SK-N-SH treated with all-trans-retinoic acid at 6 μM for 48 hours (cell line): ENCODE results near the gene SRPK2.

Experiments used
- ATAC-seq: fragments of 200-7000 bp; cut with Tn5 transposase; 3 replicates; pipeline ENCODE4 v1.9.1; 2020; ENCODE audit warnings: mild to moderate bottlenecking, moderate library complexity
- ARNTL ChIP-seq: fragments of 450-650 bp; formaldehyde crosslinking; IDR thresholded peaks from 2 replicates; pipeline ENCODE4 v1.5.0; 2020; ENCODE audit warnings: low read depth, mild to moderate bottlenecking, moderate library complexity, borderline replicate concordance
- BACH2 ChIP-seq: fragments of 250-450 bp; sonication (Bioruptor Pico); IDR thresholded peaks from 2 replicates; pipeline ENCODE4 v1.9.0; 2021; ENCODE audit warnings: mild to moderate bottlenecking, borderline replicate concordance
- CREB5 ChIP-seq: fragments of 250-450 bp; sonication (Bioruptor Pico); IDR thresholded peaks from 2 replicates; pipeline ENCODE4 v1.5.1; 2020; ENCODE audit warnings: low read depth, mild to moderate bottlenecking, moderate library complexity
- CSDC2 ChIP-seq: fragments of 250-450 bp; sonication (Bioruptor Pico); IDR thresholded peaks from 2 replicates; pipeline ENCODE4 v1.5.0; 2020; ENCODE audit warnings: mild to moderate bottlenecking, moderate library complexity
- CSRNP3 ChIP-seq: fragments of 250-450 bp; sonication (Bioruptor Pico); IDR thresholded peaks from 2 replicates; pipeline ENCODE4 v1.5.1; 2021; ENCODE audit warnings: mild to moderate bottlenecking, moderate library complexity
- ESRRG ChIP-seq: fragments of 250-450 bp; sonication (Bioruptor Pico); IDR thresholded peaks from 2 replicates; pipeline ENCODE4 v1.6.1; 2021; ENCODE audit warnings: mild to moderate bottlenecking
- GLIS3 ChIP-seq: fragments of 250-450 bp; sonication (Bioruptor Pico); IDR thresholded peaks from 2 replicates; pipeline ENCODE4 v1.5.0; 2020; ENCODE audit warnings: mild to moderate bottlenecking, moderate library complexity
- ISL1 ChIP-seq: fragments of 250-450 bp; sonication (Bioruptor Pico); IDR thresholded peaks from 2 replicates; pipeline ENCODE4 v2.1.2; 2022; ENCODE audit warnings: mild to moderate bottlenecking, moderate library complexity
- OSR1 ChIP-seq: fragments of 250-450 bp; sonication (Bioruptor Pico); IDR thresholded peaks from 2 replicates; pipeline ENCODE4 v1.8.0; 2022; ENCODE audit warnings: moderate library complexity, mild to moderate bottlenecking, inconsistent platforms
- POU6F1 ChIP-seq: fragments of 250-450 bp; sonication (Bioruptor Pico); IDR thresholded peaks from 2 replicates; pipeline ENCODE4 v1.8.0; 2021; ENCODE audit warnings: low read depth, mild to moderate bottlenecking, moderate library complexity, borderline replicate concordance
- PPARA ChIP-seq: fragments of 250-450 bp; sonication (Bioruptor Pico); IDR thresholded peaks from 2 replicates; pipeline ENCODE4 v1.5.0; 2020; ENCODE audit warnings: mild to moderate bottlenecking, borderline replicate concordance
- RARB ChIP-seq: fragments of 250-450 bp; sonication (Bioruptor Pico); IDR thresholded peaks from 2 replicates; pipeline ENCODE4 v1.8.0; 2021; ENCODE audit warnings: mild to moderate bottlenecking, moderate library complexity
- SNAI2 ChIP-seq: fragments of 250-450 bp; sonication (Bioruptor Pico); IDR thresholded peaks from 2 replicates; pipeline ENCODE4 v1.5.0; 2020; ENCODE audit warnings: mild to moderate bottlenecking, moderate library complexity
- TCF4 ChIP-seq: fragments of 250-450 bp; sonication (Bioruptor Pico); IDR thresholded peaks from 2 replicates; pipeline ENCODE4 v1.8.0; 2021; ENCODE audit warnings: mild to moderate bottlenecking, moderate library complexity, borderline replicate concordance
- TOX ChIP-seq: fragments of 250-450 bp; sonication (Bioruptor Pico); IDR thresholded peaks from 2 replicates; pipeline ENCODE4 v1.8.0; 2021; ENCODE audit warnings: mild to moderate bottlenecking, moderate library complexity, borderline replicate concordance
- TSHZ2 ChIP-seq: fragments of 250-450 bp; sonication (Bioruptor Pico); IDR thresholded peaks from 2 replicates; pipeline ENCODE4 v1.5.0; 2020; ENCODE audit warnings: mild to moderate bottlenecking, moderate library complexity
- ZC3H10 ChIP-seq: fragments of 250-450 bp; sonication (Bioruptor Pico); IDR thresholded peaks from 2 replicates; pipeline ENCODE4 v1.5.1; 2021; ENCODE audit warnings: mild to moderate bottlenecking, moderate library complexity
- ZFP3 ChIP-seq: fragments of 250-450 bp; sonication (Bioruptor Pico); IDR thresholded peaks from 2 replicates; pipeline ENCODE4 v1.5.0; 2020; ENCODE audit warnings: mild to moderate bottlenecking, moderate library complexity
- ZFP30 ChIP-seq: fragments of 450-650 bp; formaldehyde crosslinking; IDR thresholded peaks from 2 replicates; pipeline ENCODE4 v1.5.0; 2022; ENCODE audit warnings: mild to moderate bottlenecking, moderate library complexity
- ZNF565 ChIP-seq: fragments of 450-650 bp; formaldehyde crosslinking; conservative IDR thresholded peaks from 2 replicates; pipeline ENCODE4 v1.5.0; 2020; ENCODE audit warnings: low read depth, mild to moderate bottlenecking, moderate library complexity
- ZNF8 ChIP-seq: fragments of 450-650 bp; formaldehyde crosslinking; IDR thresholded peaks from 2 replicates; pipeline ENCODE4 v1.5.0; 2020; ENCODE audit warnings: mild to moderate bottlenecking, moderate library complexity
- TF ChIP-seq, protein P1 (sequence below): fragments of 250-450 bp; sonication (Bioruptor Pico); IDR thresholded peaks from 2 replicates; pipeline ENCODE4 v1.8.0; 2020; ENCODE audit warnings: mild to moderate bottlenecking, moderate library complexity, borderline replicate concordance

Gene SRPK2

DNA sequence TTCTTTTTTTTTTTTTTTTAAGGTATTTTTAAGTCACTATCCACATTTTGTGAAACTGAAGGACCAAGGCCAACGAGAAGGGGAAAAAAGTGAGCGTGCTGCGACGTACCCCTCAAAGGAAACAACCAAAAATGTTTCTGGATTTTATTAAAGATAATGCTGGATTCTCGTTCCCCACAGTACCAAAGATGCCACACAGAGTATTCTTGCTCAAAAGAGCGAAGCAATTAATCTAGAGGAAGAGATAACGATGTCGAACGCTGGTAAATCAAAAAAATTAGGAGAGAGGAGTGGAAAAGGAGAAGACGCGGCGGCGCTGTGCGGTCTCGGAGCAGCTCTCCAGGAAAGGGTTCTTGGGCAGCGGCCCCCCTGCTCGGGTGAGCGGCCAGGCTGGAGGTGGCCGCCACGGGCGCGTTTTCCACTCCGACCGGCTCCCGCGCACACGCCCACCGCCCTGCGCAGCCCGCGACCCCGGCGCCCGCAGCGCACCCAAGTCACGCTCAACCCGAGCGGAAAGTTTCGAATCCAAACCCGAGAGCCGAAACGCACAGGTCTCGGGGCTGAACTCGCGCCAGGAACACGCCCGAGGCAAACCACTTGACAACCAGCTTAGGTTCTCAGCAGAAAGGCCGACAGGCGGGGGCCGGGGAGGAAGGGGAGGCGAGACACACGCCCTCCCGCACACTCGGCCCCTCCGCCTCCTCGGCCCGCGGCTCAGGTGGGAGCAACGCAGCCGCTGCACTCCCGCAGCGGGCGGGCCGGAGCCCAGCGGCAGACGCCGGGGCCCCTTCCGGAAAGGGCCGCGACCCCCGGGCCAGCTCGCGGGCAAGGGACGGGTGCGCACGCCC is 989 bp downstream of the SRPK2 start:
- TF ChIP-seq ARNTL = no peak
- TF ChIP-seq ZFP3 (CRISPR knock-in tag) = 0 out of 2 replicates have a peak, but pooled peaks have one; percentile 26
- no peak for TF ChIP-seq CREB5 (CRISPR knock-in tag)
- no peak for TF ChIP-seq SNAI2 (CRISPR knock-in tag)
- TF ChIP-seq BACH2 = no peak
- no peak for TF ChIP-seq ESRRG (CRISPR knock-in tag)
- no peak for TF ChIP-seq ZFP30
- ATAC-seq = peak; percentile 80

GRCh38 chr7:105377903-105378302 is 10.8 kb downstream of the SRPK2 start:
- no peak for ATAC-seq
- no peak for TF ChIP-seq BACH2
- TF ChIP-seq OSR1 (CRISPR knock-in tag) = no peak
- no peak for TF ChIP-seq ZNF565 (CRISPR knock-in tag)
- no peak for TF ChIP-seq ARNTL
- no peak for TF ChIP-seq ZFP3 (CRISPR knock-in tag)
- no peak for TF ChIP-seq TOX (CRISPR knock-in tag)
- no peak for TF ChIP-seq TCF4 (CRISPR knock-in tag)
- no peak for TF ChIP-seq ZC3H10 (CRISPR knock-in tag)
- TF ChIP-seq CSRNP3 (CRISPR knock-in tag) = no peak
- TF ChIP-seq GLIS3 (CRISPR knock-in tag) = no peak
- TF ChIP-seq, protein P1, sequence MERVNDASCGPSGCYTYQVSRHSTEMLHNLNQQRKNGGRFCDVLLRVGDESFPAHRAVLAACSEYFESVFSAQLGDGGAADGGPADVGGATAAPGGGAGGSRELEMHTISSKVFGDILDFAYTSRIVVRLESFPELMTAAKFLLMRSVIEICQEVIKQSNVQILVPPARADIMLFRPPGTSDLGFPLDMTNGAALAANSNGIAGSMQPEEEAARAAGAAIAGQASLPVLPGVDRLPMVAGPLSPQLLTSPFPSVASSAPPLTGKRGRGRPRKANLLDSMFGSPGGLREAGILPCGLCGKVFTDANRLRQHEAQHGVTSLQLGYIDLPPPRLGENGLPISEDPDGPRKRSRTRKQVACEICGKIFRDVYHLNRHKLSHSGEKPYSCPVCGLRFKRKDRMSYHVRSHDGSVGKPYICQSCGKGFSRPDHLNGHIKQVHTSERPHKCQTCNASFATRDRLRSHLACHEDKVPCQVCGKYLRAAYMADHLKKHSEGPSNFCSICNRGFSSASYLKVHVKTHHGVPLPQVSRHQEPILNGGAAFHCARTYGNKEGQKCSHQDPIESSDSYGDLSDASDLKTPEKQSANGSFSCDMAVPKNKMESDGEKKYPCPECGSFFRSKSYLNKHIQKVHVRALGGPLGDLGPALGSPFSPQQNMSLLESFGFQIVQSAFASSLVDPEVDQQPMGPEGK (CRISPR knock-in tag) = no peak
- no peak for TF ChIP-seq CREB5 (CRISPR knock-in tag)
- TF ChIP-seq ESRRG (CRISPR knock-in tag) = no peak
- no peak for TF ChIP-seq ZNF8 (CRISPR knock-in tag)
- TF ChIP-seq, all 23 proteins: peak for 0

- ATAC-seq = no peak
- no peak for TF ChIP-seq PPARA (CRISPR knock-in tag)
- TF ChIP-seq TSHZ2 = no peak
- no peak for TF ChIP-seq POU6F1 (CRISPR knock-in tag)
- no peak for TF ChIP-seq ZC3H10 (CRISPR knock-in tag)
- TF ChIP-seq SNAI2 (CRISPR knock-in tag) = no peak
- no peak for TF ChIP-seq ZFP3 (CRISPR knock-in tag)
- TF ChIP-seq, protein P1 (CRISPR knock-in tag) = no peak
- TF ChIP-seq ZFP30 = no peak
- no peak for TF ChIP-seq ISL1 (CRISPR knock-in tag)
- no peak for TF ChIP-seq ZNF565 (CRISPR knock-in tag)
- no peak for TF ChIP-seq CREB5 (CRISPR knock-in tag)
- no peak for TF ChIP-seq CSDC2 (CRISPR knock-in tag)
- no peak for TF ChIP-seq TCF4 (CRISPR knock-in tag)
- TF ChIP-seq RARB (CRISPR knock-in tag) = no peak
Measured at GRCh38 chr7:105376908-105377533, 11.7 kb downstream of the SRPK2 start.
